Activated gamma-delta T cell treated with anti-CD3 and anti-CD28 coated beads, Interleukin-2, amount 50 U/mL, for 16 hours (primary cell): ENCODE measurements around the gene SRC.
"Not testable (repeated sequence)": the region's sequence is repeated elsewhere in the genome, so short reads cannot be mapped to it uniquely, and the experiment has no call there.

Source experiments
- DNase-seq: peaks from one replicate; pipeline ENCODE4 v3.0.0-alpha.2; 2020; ENCODE audit warnings: low read depth

SRC gene

DNA sequence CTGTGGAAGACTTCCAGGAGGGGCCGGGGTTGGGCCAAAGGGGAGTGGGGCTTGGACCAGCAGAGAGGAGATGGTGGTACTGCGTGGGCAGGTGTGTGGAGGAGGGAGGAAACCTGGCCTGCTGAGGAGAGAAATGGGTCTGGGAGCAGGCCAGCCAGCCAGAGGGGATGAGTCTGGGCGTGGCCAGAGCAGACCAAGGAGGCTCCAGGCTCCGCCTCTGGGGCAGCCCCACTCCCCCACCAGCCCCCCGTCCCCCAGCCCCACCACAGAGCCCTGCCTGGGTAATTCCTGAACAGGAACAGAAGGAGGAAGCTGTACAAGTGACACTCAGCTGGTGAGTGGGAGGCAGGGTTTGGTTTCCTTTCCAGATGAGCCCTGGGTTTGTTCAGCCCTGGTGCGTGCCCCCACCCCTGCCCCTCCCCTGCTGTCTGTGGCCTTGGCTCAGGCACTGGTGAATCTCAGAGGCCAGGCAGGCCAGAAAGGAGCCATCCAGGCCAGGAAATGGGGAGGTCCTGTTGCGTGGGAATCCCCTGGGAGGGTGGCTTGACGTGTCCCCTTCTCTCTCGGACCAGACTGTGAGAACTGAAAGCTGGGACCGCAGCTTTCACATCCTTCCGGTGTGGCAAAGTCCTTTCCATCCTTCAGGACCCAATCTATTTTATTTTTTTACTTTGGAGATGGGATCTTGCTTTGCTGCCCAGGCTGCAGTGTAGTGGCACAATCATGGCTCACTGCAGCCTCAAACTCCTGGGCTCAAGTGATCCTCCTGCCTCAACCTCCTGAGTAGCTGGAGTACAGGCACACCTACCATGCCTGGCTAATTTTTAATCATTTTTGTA, 9.4 kb upstream of the SRC start:
- DNase-seq = no peak

- no peak for DNase-seq
Observed at GRCh38 chr20:37337208-37337991, 8.5 kb upstream of the SRC start.

DNA sequence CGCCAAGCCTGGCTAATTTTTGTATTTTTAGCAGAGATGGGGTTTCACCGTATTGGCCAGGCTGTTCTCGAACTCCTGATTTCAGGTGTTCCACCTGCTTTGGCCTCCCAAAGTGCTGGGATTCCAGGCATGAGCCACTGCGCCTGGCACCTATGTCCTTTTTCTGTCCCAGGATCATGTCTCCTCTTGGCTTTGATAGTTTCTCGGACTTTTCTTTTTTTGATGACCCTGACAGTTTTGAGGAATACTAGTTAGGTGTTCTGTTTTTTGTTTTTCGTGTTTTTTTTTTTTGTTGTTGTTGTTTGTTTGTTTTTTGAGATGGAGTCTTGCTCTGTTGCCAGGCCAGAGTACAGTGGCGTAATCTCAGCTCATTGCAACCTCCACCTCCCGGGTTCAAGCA, 7.6 kb upstream of the SRC start:
- DNase-seq = not testable (repeated sequence)

DNA sequence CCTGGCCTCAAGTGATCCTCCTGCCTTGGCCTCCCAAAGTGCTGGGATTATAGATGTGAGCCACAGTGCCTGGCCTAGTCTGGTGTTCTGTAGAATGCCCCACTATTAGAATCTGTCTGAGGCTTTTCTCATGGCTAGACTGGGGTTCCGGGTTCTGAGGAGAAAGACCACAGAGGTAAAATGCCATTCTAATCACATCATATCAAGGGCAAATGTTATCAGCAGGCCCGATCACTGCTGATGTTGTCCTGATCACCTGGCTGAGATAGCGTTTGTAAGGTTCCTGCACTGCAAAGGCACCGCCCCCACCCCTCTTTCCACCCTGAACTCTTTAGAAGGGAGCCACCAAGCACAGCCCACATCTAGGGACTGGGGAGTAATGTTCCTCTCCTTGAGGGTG, 6.7 kb upstream of the SRC start:
- DNase-seq = no peak

DNA sequence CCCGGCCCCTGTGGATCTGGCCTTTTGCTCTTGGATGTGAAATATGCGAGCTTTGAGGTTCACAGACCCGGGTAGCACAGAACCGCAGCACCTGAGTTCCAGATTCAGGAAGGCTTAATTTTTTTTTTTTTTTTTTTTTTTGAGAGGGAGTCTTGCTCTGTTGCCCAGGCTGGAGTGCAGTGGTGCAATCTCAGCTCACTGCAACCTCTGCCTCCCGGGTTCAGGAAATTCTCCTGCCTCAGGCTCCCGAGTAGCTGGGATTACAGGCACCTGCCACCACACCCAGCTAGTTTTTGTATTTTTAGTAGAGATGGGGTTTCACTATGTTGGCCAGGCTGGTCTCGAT, 6.2 kb upstream of the SRC start:
- DNase-seq = not testable (repeated sequence)

DNA sequence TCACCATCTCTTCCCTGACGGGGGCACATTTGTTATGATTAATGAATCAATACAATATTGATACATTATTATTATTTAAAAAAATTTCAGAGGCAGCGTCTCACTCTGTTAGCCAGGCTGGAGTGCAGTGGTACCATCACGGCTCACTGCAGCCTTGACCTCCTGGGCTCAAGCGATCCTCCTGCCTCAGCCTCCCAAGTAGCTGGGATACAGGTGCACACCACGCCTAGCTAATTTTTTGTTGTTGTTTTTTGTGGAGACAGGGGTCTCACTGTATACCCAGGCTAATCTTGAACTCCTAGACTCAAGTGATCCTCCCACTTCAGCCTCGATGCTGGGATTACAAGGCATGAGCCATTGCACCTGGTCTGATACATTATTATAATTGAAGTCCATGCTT, 4.9 kb upstream of the SRC start:
- DNase-seq = no peak

- no peak for DNase-seq
Observed at GRCh38 chr20:37341632-37342031, 4.3 kb upstream of the SRC start.

DNA sequence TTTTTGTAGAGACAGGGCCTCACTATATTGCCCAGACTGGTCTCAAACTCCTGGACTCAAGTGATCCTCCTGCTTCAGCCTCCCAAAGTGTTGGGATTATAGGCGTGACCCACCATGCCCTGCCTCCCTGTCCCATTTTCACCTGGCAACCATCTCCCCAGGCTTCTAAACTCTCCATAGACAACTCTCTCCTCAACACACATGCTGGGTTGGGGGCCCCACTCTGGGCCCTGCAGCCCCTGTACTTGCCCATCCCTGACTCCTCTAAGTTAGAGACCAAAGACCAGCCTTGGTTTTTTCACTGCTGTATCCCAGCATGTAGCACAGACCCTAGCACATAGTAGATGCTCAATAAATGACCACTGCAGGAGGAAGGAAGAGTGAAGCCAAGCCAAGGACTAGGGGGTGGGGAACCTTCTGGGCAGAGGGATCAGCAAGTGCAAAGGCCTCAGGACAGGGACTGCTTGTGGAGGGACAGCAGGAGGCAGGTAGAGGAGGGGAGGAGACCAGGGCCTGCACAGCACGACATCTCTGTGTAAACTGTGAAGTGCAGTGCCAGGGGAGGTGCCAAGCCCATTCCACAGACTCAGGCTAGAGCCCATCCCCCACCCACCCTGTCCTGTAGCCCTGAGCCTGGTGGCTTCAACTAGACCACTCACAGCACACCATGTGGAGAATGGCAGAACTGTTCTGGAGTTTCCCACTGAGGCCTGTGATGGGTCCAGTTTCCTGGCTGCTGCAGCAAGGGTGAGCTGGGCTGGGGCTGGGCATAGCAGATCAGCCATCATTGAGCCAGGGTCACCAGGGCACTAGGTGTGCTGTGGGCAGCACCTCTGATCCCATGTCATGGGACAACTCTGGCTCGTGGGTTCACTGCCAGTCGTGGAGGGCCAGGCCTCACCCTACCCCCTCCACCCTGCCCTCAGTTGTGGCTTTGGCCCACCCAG, 3.4 kb upstream of the SRC start:
- DNase-seq = no peak

DNA sequence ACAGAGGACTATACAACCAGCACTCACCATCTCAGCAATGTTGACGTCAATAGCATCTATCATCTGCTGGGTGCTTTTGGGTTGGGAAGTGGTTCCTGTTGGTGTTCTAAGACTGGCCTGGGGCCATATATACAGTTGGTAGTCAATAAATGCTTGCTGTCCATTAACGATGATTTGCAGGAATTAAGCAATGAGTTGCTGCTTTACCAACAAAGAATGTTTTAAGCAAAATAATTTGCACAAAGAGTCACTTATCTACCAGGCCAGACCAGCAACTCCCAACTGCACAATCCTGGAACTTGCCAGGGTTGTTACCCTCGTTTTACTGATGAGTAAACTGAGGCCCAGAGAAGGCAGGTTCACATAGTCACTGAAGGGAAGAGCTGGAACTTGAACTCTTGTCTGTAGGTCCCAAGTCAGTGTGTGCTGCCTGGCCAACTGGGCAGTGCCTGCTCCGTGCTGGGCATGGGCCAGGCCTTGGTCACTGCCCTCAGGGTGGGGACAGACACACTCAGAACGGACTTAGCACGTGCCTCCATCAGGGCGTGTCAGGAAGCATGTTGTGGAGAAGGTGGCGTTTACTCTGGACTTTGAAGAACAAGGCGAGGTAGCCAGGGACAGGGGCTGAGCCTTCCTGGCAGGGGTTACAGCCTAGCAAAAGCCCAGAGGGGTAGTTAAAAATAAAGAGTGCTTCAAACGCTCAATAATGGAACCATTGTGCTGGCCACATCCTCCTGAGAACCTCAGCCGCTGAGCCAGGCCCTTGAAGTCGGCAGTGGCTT, 2.5 kb upstream of the SRC start:
- DNase-seq = no peak

- DNase-seq = no peak
Observed at GRCh38 chr20:37343994-37344355, 2.0 kb upstream of the SRC start.

DNA sequence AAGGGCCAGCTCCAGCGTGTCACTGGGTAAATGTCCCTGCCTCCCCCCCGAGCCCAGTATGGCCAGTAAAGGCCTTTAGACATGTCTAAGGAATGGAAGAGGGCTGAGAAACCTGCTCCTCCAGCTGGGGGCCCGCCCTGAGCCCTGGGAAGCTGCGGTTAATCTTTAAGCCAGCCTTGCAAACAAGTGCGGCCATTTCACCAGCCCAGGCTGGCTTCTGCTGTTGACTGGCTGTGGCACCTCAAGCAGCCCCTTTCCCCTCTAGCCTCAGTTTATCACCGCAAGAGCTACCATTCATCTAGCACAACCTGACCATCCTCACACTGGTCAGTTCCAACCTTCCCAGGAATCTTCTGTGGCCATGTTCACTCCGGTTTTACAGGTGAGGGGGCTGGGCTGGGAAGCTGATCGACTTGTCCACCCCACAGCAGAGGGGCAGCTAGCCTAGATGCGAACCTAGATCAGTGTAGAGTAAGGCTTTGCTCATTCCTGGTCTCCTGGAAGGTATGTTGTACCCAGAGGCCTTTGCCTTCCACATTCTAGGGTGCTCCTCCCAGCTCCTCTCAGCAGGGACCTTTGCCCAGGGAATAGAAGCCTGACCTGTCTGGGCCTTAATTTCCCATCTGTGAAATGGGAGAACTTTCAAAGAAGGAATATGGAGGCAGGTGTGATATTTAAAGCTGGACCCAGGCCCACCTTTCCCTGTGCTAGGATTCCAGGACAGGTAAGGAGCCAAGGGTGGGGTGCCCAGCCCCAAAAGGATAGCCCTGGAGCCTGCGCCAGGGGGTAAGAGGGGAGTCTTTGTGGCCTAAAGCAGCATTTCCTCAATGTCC, 1.2 kb upstream of the SRC start:
- DNase-seq = no peak

- no peak for DNase-seq
Observed at GRCh38 chr20:37346236-37346534, 245 bp downstream of the SRC start.

DNA sequence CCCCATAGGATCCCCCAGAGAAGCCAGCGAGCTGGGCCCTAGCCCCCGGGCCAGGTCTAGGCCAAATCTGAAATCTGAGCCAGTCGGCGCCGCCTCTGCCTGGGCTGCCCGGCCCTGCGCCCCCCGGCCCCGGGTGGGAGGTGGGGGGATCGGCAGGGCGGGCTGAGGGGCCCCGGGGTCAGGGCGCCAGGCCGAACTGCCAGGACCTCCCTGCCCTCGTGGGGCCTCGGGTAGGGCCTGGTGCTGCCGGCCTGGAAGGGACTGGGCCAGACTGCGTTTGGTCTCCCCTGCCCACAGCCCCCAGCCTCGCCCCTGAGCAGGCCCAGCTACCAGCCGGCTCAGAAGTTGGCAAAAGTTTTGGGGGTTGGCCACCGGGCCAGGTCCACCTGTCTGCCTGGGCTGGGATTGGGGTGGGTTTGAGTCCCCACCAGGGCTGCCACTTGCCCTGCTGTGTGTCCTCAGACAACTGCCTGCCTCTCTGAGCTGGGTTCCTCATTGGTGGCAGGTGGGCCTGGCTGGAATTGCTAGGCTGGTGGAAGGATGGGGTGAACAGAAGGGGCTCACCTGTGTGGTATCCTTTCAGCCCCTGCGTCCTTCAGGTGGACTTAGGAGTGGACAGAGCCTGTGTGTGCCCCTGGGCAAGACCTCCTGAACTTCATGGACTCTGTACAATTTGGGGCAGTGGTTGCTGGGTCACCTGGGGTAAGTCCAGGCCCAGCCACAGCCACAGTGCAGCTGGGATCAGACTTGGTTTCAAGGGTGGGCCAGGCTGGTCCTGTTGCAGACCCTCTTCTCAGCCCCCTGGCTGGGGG, 801 bp downstream of the SRC start:
- DNase-seq = no peak

- DNase-seq = no peak
Observed at GRCh38 chr20:37347347-37347823, 1.4 kb downstream of the SRC start.

- DNase-seq = no peak
Observed at GRCh38 chr20:37347891-37348791, 2.2 kb downstream of the SRC start.

DNA sequence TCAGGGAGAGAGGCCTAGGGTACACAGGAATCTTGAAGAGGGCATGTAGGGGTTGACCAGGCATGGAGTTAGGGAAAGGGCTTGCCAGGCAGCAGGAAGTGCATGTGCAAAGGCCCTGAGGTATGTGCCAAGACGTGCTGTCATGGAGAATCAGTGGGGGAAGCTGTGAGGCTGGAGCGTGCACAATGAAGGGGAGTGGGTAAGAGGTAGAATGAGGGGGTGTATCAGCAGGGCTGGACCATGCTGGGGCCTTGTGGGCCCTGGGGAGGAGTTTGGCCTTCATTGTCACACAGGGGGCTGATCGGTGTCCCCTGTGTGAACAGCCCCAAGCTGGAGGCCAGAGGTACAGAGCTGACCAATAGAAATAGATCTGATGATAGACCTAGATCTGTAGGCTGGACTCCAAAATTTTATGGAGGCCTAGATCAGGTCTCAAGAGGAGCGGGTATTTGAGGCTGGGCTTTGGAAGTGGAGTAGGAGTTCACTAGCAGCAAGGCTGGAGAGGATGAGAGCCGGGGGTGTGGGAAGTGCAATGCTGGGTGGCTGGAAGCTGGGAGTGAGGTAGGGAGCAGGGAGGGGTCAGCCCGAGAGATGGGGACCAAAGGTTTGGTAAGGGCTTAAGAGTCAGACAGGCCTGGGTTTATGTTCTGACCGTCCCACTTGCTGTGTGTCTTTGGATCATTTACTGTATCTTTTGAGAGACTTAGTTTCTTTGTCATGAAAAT, 3.0 kb downstream of the SRC start:
- DNase-seq = no peak

GRCh38 chr20:37349517-37350491, 3.9 kb downstream of the SRC start:
- no peak for DNase-seq
